Breast epithelium (tissue), 3 donors: Measurements from ENCODE around the gene ZNHIT2.

Experiments
- POLR2AphosphoS5 ChIP-seq, 3 donors: sonication (generic); formaldehyde crosslinking; IDR thresholded peaks; one replicate each; pipeline ENCODE4 v1.6.1; 2017; ENCODE audit warnings: antibody characterized with exemption in 3 of 3
- TF ChIP-seq, protein P1 (sequence below), 3 donors: fragments of 450-650 bp; IDR thresholded peaks; one replicate each; pipeline ENCODE4 v1.5.1; 2016 to 2017; ENCODE audit warnings: antibody characterized with exemption in 3 of 3, mild to moderate bottlenecking in 3 of 3, moderate library complexity in 3 of 3

DNA sequence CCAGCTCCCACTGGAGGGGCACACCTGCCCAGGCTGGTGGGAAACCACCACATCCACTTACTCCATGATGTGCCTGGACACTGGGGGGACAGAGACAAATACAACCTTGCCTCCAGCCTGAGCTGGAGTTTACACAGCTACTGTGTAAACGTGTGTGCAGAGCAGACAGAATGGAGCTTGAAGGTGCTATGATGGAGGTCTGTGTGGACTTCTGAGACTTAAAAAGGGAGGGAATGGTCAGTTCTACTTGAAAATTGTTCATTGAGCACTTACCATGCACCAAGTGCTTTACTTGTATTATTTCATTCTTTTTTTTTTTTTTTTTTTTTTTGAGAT, 44.9 kb downstream of the ZNHIT2 start:
- TF ChIP-seq, protein P1, sequence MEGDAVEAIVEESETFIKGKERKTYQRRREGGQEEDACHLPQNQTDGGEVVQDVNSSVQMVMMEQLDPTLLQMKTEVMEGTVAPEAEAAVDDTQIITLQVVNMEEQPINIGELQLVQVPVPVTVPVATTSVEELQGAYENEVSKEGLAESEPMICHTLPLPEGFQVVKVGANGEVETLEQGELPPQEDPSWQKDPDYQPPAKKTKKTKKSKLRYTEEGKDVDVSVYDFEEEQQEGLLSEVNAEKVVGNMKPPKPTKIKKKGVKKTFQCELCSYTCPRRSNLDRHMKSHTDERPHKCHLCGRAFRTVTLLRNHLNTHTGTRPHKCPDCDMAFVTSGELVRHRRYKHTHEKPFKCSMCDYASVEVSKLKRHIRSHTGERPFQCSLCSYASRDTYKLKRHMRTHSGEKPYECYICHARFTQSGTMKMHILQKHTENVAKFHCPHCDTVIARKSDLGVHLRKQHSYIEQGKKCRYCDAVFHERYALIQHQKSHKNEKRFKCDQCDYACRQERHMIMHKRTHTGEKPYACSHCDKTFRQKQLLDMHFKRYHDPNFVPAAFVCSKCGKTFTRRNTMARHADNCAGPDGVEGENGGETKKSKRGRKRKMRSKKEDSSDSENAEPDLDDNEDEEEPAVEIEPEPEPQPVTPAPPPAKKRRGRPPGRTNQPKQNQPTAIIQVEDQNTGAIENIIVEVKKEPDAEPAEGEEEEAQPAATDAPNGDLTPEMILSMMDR (IDR thresholded peaks at IDR 0.05): no peak
- TF ChIP-seq POLR2AphosphoS5 (IDR thresholded peaks at IDR 0.05): no peak
